Esophagus mucosa (tissue), 1 donor: ENCODE results near the gene RNF121. TPM values are rescaled to one million over a fixed set of nuclear protein-coding genes. Genes with fewer than 3 reads are reported as not detected.
A peak's percentile ranks its signal among the peaks of the same experiment; 100 is the strongest.
"Not testable (repeated sequence)": the region's sequence is repeated elsewhere in the genome, so short reads cannot be mapped to it uniquely, and the experiment has no call there.

Source experiments
- ATAC-seq: fragments of 200-7000 bp; cut with Tn5 transposase; one replicate; pipeline ENCODE4 v1.9.1; 2020
- total RNA-seq: library from RNA; stranded (reverse); gene quantifications from one replicate; pipeline ENCODE4 v1.2.4, GENCODE V29; 2023
- donor health status: DM: yes; HTN: yes; CAD: no.

RNF121 gene
- 17.7 TPM for total RNA-seq

GRCh38 chr11:71928737-71929443 is at the start of gene RNF121:
Gene RNF121 (plus strand): TSS chr11:71929046. CDS start chr11:71929062, 16 bp downstream.
- ATAC-seq, result peak; percentile 97

- not testable (repeated sequence) for ATAC-seq
Measured at GRCh38 chr11:71885806-71886205, 43.0 kb upstream of the RNF121 start.

- ATAC-seq, result not testable (repeated sequence)
Measured at GRCh38 chr11:71888335-71889010, 40.4 kb upstream of the RNF121 start.

- ATAC-seq, result not testable (repeated sequence)
Measured at GRCh38 chr11:71889181-71889872, 39.5 kb upstream of the RNF121 start.

- no peak for ATAC-seq
Measured at GRCh38 chr11:71895961-71896360, 32.9 kb upstream of the RNF121 start.

GRCh38 chr11:71901137-71901536 is 27.7 kb upstream of the RNF121 start:
- not testable (repeated sequence) for ATAC-seq

GRCh38 chr11:71908218-71908617 is 20.6 kb upstream of the RNF121 start:
- no peak for ATAC-seq

GRCh38 chr11:71910775-71911174 is 18.1 kb upstream of the RNF121 start:
- ATAC-seq, result not testable (repeated sequence)

- ATAC-seq, result not testable (repeated sequence)
Measured at GRCh38 chr11:71911321-71911985, 17.4 kb upstream of the RNF121 start.

- ATAC-seq, result not testable (repeated sequence)
Measured at GRCh38 chr11:71911986-71912340, 16.9 kb upstream of the RNF121 start.

GRCh38 chr11:71913756-71914526 is 14.9 kb upstream of the RNF121 start:
- ATAC-seq, result no peak

GRCh38 chr11:71914617-71915189 is 14.1 kb upstream of the RNF121 start:
- no peak for ATAC-seq

- ATAC-seq, result no peak
Measured at GRCh38 chr11:71917646-71918140, 11.2 kb upstream of the RNF121 start.

GRCh38 chr11:71927820-71928736 is 768 bp upstream of the RNF121 start, which contains the start of gene XNDC1N:
Gene XNDC1N (minus strand): TSS chr11:71928594. CDS start chr11:71923353, 5,241 bp downstream.
- peak; percentile 85 for ATAC-seq

GRCh38 chr11:71929491-71929890 is 645 bp downstream of the RNF121 start:
- no peak for ATAC-seq

- ATAC-seq, result no peak
Measured at GRCh38 chr11:71930556-71931244, 1.9 kb downstream of the RNF121 start.

- no peak for ATAC-seq
Measured at GRCh38 chr11:71931245-71931602, 2.4 kb downstream of the RNF121 start.

GRCh38 chr11:71933141-71933933 is 4.5 kb downstream of the RNF121 start:
- no peak for ATAC-seq

- ATAC-seq, result no peak
Measured at GRCh38 chr11:71934213-71934612, 5.4 kb downstream of the RNF121 start.
